ENCODE results near the gene ARFGEF2.

DNA sequence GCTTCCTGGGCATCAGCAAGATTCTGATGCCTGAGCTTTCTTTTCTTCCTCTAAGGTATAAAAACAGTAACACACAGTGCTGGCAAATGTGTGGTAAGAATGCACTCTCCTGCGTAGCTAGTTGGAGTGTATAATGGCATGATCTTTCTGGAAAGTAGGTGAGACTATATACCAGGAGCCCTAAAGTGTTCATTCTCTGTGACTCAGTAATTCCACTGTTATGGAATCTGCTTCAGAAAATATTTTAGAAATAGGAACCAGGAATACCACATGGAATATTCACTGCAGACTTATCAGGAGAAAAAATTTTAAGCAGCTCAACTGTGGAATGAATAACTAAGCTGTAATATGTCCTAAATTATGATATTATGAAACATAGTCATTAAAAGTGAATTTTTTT, 107.7 kb downstream of the ARFGEF2 start:
- TF ChIP-seq, protein P1, sequence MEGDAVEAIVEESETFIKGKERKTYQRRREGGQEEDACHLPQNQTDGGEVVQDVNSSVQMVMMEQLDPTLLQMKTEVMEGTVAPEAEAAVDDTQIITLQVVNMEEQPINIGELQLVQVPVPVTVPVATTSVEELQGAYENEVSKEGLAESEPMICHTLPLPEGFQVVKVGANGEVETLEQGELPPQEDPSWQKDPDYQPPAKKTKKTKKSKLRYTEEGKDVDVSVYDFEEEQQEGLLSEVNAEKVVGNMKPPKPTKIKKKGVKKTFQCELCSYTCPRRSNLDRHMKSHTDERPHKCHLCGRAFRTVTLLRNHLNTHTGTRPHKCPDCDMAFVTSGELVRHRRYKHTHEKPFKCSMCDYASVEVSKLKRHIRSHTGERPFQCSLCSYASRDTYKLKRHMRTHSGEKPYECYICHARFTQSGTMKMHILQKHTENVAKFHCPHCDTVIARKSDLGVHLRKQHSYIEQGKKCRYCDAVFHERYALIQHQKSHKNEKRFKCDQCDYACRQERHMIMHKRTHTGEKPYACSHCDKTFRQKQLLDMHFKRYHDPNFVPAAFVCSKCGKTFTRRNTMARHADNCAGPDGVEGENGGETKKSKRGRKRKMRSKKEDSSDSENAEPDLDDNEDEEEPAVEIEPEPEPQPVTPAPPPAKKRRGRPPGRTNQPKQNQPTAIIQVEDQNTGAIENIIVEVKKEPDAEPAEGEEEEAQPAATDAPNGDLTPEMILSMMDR (conservative IDR thresholded peaks at IDR 0.05) = no peak
- no peak for TF ChIP-seq EZH2 (IDR thresholded peaks at IDR 0.05; ENCODE audit: low read depth)
